ENCODE data around the gene FBN3.

Gene FBN3

DNA sequence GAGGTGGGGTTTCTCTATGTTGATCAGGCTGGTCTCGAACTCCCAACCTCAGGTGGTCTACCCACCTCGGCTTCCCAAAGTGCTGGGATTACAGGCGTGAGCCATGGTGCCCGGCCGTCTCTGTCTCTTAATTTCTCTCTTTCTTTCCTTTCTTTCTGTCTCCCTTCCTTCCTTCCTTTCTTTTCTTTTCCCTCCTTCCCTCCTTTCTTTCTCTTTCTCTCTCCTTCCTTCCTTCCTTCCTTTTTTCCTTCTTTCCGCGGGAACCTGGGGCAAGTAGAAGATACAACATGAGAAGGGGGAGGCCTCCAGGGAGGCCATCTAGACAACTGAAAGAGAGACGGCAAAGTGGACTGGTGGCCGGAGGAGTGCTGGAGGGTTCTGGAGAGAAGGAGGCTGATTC, 128.7 kb downstream of the FBN3 start:
- DNase-seq (ENCODE audit: low read depth, low spot score): no peak

GRCh38 chr19:8017808-8018207, 131.6 kb downstream of the FBN3 start:
- no peak for DNase-seq (ENCODE audit: low read depth, low spot score)

Data from astrocyte of the hippocampus (primary cell).